NCI-H446 treated with DMSO at 0.1 percent for 48 hours (cell line): ENCODE results near the gene CHP2.
"Not testable (repeated sequence)": the region's sequence is repeated elsewhere in the genome, so short reads cannot be mapped to it uniquely, and the experiment has no call there.

Source experiments
- DNase-seq: peaks from one replicate; lab custom pipeline; 2025; lab: John Stamatoyannopoulos, UW

The CHP2 gene

DNA sequence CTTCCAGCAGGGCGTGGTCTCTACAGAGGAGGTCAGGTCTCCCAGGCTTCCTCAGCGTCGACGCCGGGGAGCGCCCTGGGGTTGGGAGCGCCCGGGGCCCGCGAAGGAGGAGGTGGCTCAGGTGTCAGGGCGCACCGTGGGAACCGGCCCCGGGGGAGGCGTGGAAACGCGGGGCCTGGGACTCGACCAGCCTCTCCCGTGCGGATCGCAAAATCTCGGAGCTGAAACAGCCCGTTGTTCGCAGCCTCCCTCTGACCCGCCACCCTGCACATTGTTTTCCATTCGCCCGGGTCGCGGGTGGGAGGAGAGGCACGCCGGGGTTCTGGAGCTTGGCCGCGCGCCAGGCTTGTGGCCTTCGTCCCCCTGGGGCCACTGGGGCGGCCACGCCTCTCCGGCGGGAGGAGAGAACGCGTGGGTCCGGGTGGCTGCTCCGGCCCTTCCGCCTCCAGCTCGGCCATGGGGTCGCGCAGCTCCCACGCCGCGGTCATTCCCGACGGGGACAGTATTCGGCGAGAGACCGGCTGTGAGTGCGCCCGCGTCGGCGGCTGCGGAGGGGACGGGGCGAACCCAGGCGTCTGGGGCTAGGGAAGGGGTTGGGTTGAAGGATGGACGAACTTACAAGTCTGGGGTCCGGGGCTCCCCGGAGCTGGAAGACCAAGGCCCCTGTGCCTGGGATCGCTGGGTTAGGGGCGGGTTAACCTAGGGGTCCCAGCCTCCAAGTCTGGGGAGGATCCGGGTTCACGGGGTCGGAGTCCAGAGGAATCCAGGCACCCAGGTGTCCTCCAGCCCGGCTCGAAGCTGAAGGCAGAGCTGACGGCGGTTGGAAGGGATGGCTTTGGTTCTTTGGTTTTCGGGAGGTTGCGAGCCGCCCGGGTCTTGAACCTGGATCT lies at the start of gene CHP2:
CHP2 (plus strand) TSS at position 433 of the 890 bp plus-strand sequence; CDS start at position 457, 24 bp downstream.
- no peak for DNase-seq

DNA sequence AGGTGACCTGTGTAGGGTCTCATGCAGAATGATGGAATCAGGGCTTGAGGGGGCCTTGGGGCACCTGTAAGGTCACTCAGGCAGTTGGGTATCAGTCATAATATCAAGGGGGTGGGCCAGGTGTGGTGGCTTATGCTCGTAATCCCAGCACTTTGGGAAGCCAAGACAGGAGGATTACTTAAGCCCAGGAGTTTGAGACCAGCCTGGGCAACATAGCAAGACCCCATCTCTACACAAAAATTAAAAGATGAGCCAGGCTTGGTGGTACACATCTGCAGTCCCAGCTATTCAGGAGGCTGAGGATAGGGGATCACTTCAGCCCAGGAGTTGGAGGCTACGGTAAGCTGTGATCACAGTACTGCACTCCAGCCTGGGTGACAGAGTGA lies 49.3 kb upstream of the CHP2 start:
- DNase-seq: no peak

DNA sequence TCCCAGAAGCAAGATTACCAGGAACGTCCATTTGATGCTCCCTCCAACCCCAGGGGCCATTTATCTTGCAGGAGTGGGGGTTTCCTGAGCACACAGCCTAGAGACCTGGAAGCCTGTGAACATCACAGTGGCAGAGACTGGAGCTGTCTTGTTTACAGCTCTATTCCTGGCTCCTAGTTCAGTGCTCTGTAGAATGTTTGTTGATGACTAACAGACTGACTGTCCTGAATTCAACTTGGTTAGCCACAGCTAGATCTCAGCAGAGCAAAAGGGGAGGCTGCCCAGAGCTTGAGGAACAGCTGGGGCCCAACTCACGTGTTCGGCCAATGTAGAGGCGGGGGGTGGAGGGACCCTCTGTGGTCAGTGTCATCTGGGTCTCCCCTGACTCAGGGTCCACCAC lies 48.4 kb upstream of the CHP2 start:
- no peak for DNase-seq

DNA sequence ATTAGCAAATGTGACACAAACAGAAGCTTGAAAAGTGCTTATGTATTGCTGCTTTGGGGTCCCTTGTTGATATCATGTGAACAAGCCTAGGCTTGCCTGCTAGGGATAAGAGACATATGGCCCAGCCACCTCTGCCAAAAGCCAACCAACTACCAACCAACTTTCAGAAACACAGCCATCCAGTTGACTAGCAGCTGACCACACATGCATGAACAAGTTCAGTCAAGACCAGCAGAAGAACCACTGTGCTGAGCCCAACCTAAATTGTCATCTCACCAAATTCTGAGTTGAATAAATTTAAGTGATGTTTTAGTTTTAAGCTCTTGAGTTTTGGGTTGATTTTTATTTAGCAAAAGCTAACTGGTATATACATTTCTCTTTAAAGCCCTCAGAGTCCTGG lies 45.3 kb upstream of the CHP2 start:
- DNase-seq: no peak

DNA sequence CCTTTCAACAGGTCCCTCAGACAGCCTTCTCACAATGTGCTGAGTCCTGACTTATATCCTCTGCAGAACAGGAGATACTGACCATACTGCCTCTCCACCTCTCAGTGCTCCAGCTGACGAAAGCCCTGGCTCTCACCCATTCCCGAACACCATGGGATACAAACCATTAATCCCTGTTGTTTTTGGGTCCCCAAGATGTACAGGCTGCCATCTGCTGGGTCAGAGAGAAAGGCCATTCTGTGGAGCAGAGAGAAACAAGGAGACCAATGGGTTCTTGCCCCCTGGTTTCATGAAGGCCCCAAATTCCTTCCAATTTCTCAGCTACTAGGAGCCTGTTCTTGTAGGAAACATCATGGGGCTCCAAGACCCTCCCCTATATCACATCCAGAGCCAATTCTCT lies 44.8 kb upstream of the CHP2 start:
- no peak for DNase-seq

DNA sequence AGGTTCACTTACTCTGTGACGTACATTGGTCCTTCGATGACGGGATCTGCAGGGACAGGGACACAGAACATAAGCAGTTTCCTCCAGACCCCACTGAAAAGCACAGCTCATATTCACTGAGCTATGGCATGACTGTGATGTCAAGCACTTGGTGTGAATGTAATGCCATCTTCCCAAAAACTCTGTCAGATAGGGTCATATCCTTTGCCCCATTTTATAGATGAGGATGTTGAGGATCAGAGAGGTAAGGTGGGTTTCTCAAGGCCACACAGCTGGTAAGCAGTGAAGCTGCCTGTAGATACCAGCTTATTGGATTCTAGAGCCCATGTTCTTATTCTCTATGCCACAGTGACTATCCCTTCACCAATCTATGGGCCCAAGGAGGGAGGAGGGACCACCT lies 44.3 kb upstream of the CHP2 start:
- no peak for DNase-seq

DNA sequence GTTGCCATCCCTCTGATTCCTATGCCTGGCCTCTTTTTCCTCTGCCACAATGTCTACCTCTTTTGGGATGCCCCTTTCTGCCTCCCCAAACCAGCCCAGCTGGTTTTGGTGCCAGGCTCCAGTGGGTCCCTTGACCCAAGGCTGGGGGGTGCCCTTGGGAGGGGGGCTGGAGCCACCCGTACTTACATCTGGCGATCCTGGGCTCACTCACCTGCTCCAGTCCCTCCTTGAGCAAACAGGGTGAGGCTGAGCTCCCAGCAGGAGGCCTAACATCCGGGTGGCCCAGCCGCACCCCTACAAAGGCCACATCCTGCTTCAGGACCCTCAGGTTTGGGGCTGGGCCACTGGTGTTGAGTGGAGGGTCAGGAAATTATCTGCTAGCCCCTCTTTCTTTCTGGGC lies 43.0 kb upstream of the CHP2 start:
- DNase-seq: no peak

DNA sequence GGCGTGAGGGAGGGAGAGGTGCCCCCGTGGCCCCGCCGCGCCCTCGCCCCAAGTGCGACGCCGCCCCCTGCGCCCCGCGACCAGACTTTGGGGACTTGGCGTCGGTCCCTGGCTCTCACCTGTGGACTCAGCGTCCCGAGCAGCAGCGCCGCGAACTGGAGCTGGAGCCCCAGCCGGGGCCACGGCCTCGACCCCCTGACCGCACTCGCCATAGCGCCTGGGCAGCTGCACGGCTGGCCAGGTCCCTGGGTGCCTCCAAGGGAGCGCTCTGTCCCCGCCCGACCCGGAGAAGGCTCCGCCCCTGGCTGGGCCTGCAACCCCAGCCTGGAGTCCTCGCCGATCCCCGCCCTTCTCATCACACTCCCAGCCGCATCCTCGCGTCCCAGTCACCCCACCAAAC lies 41.9 kb upstream of the CHP2 start, which contains the start of gene ERN2:
ERN2 (minus strand) TSS at position 247 of the 400 bp plus-strand sequence; CDS start at position 212, 35 bp downstream.
- no peak for DNase-seq

DNA sequence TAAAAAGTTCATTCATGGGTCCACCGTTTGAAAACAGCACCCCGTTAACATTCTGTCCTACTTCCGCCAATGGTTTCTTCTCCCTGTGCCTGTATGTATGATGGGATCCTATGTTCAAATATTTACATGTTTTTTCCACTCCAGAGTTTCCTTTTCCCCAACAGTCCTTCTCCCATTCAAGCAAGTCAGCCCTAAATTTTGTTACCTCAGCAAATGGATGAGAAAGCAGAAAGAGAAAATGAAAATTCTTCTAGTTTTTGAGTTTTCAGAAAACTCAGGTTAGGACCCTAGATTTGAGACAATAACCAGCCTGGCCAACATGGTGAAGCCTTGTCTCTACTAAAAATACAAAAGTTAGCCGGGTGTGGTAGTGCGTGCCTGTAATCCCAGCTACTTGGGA lies 38.3 kb upstream of the CHP2 start:
- no peak for DNase-seq

DNA sequence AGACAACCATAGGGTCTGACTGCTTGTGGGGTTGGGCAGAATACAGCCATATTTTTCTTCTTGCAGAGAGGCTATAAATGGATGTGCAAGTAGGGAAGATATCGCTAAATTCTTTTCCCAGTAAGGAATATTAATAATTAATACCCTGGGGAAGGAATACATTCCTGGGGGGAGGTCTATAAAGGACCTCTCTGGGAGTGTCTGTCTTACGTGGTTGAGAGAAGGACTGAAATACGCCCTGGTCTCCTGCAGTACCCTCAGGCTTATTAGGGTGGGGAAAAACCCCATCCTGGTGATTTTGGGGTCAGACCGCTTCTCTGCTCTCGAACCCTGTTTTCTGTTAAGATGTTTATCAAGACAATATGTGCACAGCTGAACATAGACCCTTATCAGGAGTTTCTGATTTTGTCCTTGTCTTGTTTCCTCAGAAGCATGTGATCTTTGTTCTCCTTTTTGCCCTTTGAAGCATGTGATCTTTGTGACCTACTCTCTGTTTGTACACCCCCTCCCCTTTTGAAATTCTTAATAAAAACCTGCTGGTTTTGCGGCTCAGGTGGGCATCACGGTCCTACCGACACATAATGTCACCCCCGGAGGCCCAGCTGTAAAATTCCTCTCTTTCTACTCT lies 32.1 kb upstream of the CHP2 start:
- not testable (repeated sequence) for DNase-seq

DNA sequence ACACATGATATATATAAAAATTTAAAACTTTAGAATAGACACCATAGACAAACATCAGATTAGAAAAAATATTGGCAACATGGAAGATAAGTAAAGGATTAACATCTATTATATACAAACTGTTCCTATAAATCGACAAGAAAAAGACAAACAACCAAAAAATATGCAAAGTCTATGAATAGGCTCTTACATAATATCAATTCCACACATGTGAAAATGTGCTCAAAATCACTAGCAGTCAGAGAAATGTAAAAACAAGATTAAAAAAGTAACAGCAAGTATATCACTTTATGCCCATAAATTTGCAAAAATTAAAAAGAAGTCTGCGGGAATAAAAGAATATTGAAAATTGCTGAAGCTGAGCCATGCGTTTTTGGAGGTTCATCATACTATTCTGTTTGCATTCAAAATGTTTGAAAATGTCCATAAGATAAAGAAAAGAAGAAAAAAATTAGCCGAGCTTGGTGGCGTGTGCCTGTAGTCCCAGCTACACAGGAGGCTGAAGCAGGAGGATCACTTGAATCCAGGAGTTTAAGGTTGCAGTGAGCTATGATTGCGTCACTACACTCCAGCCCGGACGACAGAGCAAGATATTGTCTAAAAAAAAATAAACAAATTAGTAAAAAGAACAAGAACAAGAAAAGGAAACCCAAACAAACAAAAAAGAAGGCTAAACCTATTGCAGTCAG lies 30.6 kb upstream of the CHP2 start:
- DNase-seq: no peak

DNA sequence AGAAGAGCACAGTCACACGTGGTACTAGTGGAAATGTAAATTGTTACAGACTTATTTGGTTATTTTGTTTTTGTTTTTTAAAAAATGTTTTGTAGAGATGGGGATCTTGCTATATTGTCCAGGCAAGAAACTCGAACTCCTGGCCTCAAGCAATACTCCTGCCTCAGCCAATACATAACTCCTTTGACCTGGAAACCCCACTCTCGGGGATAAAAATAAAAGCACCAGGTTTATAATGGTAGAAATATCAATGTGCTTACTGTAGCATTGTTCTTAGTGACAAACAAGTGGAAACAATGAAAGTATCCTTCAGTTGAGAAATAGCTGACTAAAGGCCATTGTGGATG lies 30.1 kb upstream of the CHP2 start:
- DNase-seq: no peak

DNA sequence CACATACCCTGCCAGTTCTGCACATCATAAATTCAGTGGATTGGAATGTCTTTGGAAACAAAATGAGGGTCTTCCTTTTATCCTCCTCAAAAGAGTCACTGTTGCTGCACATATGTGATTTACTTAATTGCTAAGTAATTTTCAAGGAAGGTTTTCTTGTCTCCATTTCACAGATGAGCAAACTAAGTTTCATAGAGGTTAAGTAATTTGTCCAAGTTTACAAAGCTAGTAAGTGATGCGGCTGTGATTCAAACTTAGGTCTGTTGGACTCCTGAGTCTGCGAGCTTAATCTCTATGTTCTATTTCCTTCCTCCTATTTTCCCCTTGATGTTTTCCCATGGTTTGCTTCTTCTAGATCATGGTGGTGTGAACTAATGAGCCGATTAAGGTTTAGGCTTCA lies 28.1 kb upstream of the CHP2 start:
- DNase-seq: no peak

DNA sequence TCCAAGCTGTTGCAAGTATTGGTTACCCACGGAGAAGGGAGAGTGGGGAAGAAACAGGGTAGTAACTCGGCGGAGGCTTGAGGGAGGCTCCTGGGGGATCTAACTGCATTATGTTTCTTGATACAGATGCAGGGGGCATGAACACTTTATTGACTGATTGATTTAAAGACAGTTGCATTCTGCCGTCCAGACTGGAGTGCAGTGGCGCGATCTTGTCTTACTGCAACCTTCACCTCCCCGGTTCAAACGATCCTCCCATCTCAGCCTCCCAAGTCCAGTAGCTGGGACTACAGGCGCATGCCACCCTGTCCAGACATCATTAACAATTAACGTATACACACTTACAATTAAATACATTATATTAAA lies 26.7 kb upstream of the CHP2 start:
- DNase-seq: no peak

DNA sequence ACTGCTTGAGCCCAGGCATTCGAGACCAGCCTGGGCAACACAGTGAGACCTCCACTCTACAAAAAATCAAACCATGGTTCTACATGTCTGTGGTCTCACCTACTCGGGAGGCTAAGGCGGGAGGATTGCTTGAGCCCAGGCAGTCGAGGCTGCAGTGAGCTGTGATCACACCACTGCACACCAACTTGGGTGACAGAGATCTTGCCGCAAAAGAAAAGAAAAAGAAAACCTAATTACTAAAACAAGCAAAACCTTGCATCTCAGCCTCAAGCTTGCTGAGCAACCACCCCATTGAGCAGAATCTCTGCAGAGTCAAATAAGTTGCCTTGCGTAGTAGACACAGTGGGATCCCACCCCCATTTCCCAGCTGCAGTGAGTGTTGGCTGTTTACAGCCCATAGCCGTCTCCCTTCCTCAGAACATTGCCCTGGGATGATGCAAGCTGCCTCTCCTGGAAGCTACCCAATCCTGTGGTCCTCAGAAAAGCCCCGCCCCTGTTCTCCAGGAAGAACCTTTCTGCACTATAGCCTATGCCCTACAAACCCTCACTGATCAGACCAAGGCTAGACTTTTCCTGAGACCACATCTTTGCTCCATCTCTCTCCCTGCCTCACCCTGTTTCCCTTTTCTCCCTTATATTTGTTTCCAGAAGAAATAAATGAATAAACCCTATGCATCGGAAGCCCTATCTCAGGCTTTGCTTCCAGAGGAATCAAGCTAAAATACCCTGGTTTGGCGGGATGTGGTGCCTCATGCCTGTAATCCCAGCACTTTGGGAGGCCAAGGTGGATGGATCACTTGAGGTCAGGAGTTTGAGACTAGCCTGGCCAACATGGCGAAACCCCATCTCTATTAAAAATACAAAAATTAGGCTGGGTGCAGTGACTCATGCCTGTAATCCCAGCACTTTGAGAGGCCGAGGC lies 25.1 kb upstream of the CHP2 start:
- DNase-seq: peak; percentile 5

DNA sequence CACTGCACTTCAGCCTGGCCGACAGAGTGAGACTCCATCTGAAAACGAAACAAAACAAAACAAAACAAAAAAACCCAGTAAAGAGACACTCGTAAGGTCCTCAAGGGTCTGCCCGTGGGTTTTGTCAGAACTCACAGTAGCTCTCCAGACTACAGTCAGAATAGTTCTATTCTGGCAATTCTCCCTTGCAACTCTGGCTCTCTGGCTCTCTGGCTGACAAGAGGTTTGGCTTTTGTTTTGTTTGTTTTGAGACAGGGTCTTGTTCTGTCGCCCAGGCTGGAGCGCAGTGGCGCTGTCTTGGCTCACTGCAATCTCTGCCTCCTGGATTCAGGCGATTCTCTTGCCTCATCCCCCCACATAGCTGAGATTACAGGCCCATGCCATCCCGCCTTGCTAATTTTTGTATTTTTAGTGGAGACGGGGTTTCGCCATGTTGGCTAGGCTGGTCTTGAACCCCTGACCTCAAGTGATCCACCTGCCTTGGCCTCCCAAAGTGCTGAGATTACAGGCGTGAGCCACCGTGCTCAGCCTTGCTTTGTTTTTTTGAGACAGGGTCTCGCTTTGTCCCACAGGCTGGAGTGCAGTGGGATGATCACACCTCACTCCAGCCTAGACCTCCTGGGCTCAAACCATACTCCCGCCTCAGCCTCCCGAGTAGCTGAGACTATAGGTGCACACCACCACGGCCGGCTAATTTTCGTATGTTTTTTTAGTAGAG lies 20.5 kb upstream of the CHP2 start:
- no peak for DNase-seq

DNA sequence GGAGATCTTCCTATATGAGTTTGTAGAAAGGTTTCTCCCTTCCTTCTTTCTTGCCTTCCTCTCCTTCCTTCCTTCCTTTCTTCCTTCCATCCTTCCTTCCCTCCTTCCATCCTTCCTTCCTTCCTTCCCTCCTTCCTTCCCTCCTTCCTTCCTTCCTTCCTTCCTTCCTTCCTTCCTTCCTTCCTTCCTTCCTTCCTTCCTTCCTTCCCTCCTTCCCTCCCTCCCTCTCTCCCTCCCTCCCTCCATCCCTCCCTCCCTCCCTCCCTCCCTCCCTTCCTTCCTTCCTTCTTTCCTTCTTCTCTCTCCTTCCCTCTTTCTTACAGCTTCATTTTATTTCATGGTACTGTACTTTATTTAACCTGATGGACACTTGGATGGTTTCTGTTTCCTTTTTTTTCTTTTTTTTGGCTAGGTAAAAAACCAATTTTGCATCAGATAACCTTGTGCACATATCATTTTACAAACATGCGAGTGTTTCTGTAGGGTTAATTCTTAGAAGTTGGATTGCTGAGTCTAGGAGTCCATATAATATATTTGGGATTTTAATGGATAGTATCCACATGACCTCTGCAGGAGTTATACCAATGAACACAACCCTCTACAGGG lies 17.3 kb upstream of the CHP2 start:
- DNase-seq: not testable (repeated sequence)

DNA sequence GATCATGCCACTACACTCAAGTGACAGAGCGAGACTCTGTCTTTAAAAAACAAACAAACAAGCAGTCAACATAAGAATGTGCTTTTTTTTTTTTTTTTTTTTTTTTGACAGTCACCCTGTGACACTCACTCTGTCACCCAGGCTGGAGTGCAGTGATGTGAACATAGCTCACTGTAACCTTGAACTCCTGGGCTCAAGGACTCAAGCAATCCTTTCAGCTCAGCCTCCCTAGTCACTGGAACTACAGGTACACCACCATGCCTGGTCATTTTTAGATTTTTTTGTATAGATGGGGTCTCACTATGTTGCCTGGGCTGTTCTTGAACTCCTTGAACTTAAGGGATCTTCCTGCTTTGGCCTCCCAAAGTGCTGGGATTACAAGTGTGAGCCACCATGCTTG lies 15.3 kb upstream of the CHP2 start:
- no peak for DNase-seq

DNA sequence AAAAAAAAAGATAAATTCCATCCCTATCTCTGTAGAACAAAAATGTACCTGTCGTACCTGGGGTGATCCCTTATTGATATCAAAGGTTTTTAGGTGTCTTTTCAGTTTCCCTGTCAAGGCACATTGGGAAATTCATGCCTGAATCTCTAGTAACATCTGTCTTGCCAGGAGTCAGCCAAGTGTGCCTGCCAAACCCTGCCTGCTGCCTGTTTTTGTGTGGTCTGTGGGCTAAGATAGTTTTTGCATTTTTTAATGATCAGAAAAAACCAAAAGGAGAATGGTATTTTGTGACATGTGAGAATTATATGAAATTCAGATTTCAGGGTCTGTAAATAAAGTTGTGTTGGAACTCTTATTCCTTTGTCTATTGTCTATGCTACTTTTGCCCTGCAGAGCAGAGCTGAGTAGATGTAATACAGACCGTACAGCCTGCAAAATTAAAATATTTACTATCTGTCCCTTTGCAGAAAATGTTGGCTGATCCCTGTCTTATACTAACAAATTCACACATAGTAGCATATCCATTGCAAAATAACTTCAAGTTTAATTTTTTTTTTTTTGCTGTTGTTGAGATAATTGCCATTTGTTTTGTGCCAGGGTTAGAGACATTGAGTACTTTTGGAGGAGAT lies 13.0 kb upstream of the CHP2 start:
- no peak for DNase-seq

DNA sequence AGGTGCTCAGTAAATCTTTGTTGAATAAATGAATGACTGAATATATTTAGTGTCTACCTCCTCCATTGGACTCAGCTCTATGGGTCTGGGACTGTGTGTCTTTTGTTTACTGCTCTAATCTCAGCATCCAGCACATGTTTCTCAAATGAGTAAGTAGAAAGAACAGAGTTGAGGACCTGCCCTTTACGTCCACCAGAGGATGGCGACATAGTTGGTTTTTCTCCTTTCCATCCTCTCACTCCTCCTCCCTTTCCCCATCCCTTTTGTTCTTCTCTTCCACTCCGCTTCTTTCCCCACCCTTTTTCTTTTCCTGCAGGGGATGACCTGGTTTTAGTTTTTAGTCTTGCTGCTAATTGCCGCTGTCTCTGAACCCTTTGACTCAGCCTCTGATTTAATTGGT lies 12.1 kb upstream of the CHP2 start:
- DNase-seq: no peak
